Measurements from ENCODE around the gene UBR4.

The UBR4 gene

GRCh38 chr1:19229229-19229628, 19.2 kb upstream of the UBR4 start:
- no peak overlapping the region for H3K27ac ChIP-seq
- TF ChIP-seq CTCF (IDR thresholded peaks at IDR 0.05): no peak
- no peaks in the 10 kb centered on the region for H3K36me3 ChIP-seq (ENCODE audit: control insufficient read depth, insufficient read depth, low read length)
- H3K4me3 ChIP-seq (ENCODE audit: low read depth, low read length): no peak overlapping the region
- no peak overlapping the region for H3K4me2 ChIP-seq (ENCODE audit: low read length)
- H3K4me1 ChIP-seq: no peaks in the 10 kb centered on the region
- H3K9me3 ChIP-seq (ENCODE audit: control insufficient read depth, low read length): no peaks in the 10 kb centered on the region
- no peaks in the 10 kb centered on the region for H3K27me3 ChIP-seq (ENCODE audit: control insufficient read depth, insufficient read depth, low read length)
- H3K79me2 ChIP-seq: peaks cover 2% of the 10 kb centered on the region
- H3K9ac ChIP-seq: no peak overlapping the region
- no peak overlapping the region for H2AFZ ChIP-seq

GRCh38 chr1:19222979-19223824, 13.1 kb upstream of the UBR4 start:
- Histone ChIP-seq H3K36me3 (ENCODE audit: control insufficient read depth, insufficient read depth, low read length) (no peaks in the 10 kb centered on the region), H3K79me2 (peaks cover 2% of the 10 kb centered on the region), H3K4me2 (ENCODE audit: low read length) (no peak overlapping the region), H2AFZ (no peak overlapping the region), H3K27ac (no peak overlapping the region), H3K4me3 (ENCODE audit: low read depth, low read length) (no peak overlapping the region), H3K4me1 (peaks cover 11% of the 10 kb centered on the region), H3K27me3 (ENCODE audit: control insufficient read depth, insufficient read depth, low read length) (no peaks in the 10 kb centered on the region), H3K9me3 (ENCODE audit: control insufficient read depth, low read length) (no peaks in the 10 kb centered on the region), H3K9ac (no peak overlapping the region)
- TF ChIP-seq CTCF (IDR thresholded peaks at IDR 0.05): no peak

GRCh38 chr1:19222573-19222972, 12.5 kb upstream of the UBR4 start:
- no peak for TF ChIP-seq CTCF (IDR thresholded peaks at IDR 0.05)
- Histone ChIP-seq H3K79me2 (peaks cover 2% of the 10 kb centered on the region), H3K27ac (no peak overlapping the region), H3K4me1 (peaks cover 11% of the 10 kb centered on the region), H3K4me3 (ENCODE audit: low read depth, low read length) (no peak overlapping the region), H3K36me3 (ENCODE audit: control insufficient read depth, insufficient read depth, low read length) (no peaks in the 10 kb centered on the region), H3K27me3 (ENCODE audit: control insufficient read depth, insufficient read depth, low read length) (no peaks in the 10 kb centered on the region), H3K9ac (no peak overlapping the region), H2AFZ (no peak overlapping the region), H3K4me2 (ENCODE audit: low read length) (no peak overlapping the region), H3K9me3 (ENCODE audit: control insufficient read depth, low read length) (no peaks in the 10 kb centered on the region)

GRCh38 chr1:19220991-19221390, 10.9 kb upstream of the UBR4 start:
- Histone ChIP-seq H3K4me2 (ENCODE audit: low read length) (no peak overlapping the region), H3K27ac (no peak overlapping the region), H3K79me2 (no peaks in the 10 kb centered on the region), H3K4me1 (peaks cover 11% of the 10 kb centered on the region), H3K36me3 (ENCODE audit: control insufficient read depth, insufficient read depth, low read length) (no peaks in the 10 kb centered on the region), H3K9ac (no peak overlapping the region), H3K9me3 (ENCODE audit: control insufficient read depth, low read length) (no peaks in the 10 kb centered on the region), H2AFZ (no peak overlapping the region), H3K4me3 (ENCODE audit: low read depth, low read length) (no peak overlapping the region), H3K27me3 (ENCODE audit: control insufficient read depth, insufficient read depth, low read length) (no peaks in the 10 kb centered on the region)
- TF ChIP-seq CTCF (IDR thresholded peaks at IDR 0.05): no peak
